Choroid plexus epithelial cell (primary cell): ENCODE measurements around the gene METRNL.

Experiments
- DNase-seq: peaks from one replicate; pipeline ENCODE4 v3.0.0-alpha.2; 2010; ENCODE audit warnings: low read depth
- H3K4me3 ChIP-seq: 2 replicates; pipeline ENCODE4 v1.5.1; 2011; ENCODE audit warnings: low read depth, mild to moderate bottlenecking, control low read depth, low read length, moderate library complexity
- CTCF ChIP-seq: conservative IDR thresholded peaks from 2 replicates; pipeline ENCODE4 v1.5.1; 2011; ENCODE audit warnings: low read depth, mild to moderate bottlenecking, control low read depth, inconsistent platforms, low read length, moderate library complexity

The METRNL gene

DNA sequence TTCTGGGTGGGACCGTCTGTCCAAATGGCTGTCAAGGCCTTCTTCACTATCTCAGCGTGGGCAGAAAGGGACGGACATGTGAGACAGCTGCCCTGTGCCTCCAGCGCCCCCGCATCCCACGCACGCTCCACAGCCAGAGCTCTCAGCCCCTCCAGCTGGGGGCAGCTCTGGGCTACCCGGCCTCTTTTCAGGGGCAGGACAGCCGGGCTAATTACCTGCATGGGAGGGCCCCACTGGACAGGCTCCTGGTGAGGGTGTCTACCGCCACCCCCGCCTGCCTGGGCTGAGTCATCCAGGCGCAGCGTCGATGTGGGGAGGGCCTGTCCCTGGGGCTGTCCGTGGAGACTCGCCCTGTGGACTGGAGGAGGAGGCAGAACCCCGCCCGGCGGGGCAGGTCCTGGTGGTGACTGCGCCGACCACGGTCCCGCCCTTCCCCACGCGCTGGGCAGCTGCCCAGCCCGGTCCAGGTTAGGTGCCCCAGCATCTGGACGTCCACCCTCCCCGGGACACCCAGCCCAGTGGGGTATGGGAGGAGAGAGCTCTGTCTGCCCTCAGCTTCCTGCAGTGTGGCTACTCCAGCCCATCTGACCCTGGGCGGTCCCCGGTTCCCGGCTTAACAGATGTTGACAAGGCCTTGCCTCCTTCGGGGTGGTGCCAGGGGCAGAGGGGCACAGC lies 5.9 kb upstream of the METRNL start:
- H3K4me3 ChIP-seq: no peak overlapping the region
- no peak for DNase-seq
- no peak for TF ChIP-seq CTCF

GRCh38 chr17:83074486-83075223 lies 4.8 kb upstream of the METRNL start:
- H3K4me3 ChIP-seq: no peak overlapping the region
- no peak for TF ChIP-seq CTCF
- DNase-seq: no peak

DNA sequence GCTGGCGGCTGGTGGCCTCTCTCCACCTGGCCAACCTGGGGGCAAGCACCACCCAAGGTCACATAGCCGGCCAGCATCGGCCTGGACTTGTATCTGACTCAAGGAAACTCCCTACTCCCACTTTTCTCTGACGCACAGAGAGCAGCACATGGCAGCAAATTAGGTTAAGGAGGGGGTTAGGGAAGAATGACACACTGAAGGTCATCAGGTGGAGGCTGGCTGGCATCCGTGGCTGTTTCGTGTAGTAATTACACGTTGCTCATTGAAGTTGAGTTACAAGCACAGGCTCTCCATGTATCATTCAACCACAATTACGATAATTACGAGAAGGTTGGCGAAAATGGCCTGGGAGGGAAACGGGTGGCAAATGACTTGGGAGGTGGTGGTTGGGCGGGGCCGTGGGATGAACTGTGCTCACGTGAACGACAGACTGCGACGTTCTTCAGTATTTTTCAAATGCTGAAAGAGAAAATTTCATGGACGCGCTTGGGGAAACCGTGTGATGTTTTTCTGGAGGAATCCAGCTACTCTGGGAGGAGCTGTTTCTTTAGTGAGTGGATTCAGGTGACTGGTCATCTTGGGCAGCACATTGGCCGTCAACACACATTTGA lies 4.0 kb upstream of the METRNL start:
- H3K4me3 ChIP-seq: no peak overlapping the region
- no peak for TF ChIP-seq CTCF
- no peak for DNase-seq

DNA sequence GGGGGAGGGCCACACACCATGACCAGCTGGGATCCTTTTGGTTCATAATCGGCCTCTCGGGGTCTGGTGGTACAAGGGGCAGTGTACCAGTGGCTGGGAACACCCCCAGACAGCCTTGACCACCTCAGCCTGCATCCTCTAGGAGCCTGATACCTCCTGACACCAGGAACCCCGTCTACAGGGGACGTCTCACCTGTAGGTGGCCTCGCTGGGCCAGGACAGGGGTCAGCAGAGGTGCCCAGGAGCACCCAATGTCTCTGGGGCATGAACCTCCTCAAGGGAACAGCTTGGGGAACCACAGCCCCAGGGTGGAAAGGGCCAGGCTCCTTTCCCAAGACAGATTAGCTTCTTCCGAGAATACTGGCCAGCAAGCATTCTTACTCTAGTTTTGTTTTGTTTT lies 2.5 kb upstream of the METRNL start:
- TF ChIP-seq CTCF: peak; percentile 22
- no peak for DNase-seq
- H3K4me3 ChIP-seq: no peak overlapping the region

GRCh38 chr17:83077411-83077810 lies 2.0 kb upstream of the METRNL start:
- DNase-seq: no peak
- no peak for TF ChIP-seq CTCF
- no peak overlapping the region for H3K4me3 ChIP-seq

DNA sequence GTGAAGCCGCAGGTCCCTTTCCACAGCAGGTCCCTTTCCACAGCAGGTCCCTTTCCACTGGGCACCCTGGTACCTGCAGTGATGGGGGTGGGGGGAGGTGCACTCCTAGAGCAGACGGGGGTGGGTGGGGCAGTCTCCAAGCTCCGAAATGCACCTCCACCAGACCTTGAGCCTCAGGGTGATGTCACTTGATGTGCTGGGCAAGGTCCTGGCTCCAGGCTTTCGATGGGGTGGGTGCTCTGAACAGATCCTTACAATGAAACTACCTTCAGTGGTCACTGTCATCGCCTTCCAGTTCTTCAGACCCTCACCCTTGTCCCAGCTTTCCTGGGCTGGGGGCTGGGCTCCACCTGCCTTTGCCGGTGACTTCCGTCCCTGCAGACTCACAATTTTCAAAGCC lies 1.5 kb upstream of the METRNL start:
- no peak for TF ChIP-seq CTCF
- H3K4me3 ChIP-seq: no peak overlapping the region
- no peak for DNase-seq
